ENCODE results near the gene GRIN3B. TPM values are rescaled to one million over a fixed set of nuclear protein-coding genes. Genes with fewer than 3 reads are reported as not detected.

GRIN3B gene
- total RNA-seq, 2 donors from 2014 or later, result not detected

Other genes starting within 250 kb of the GRIN3B start
- 100 to 1,000 TPM; 414 to 461 TPM for gene MISP, start 249.3 kb upstream of the GRIN3B start, total RNA-seq
- gene PTBP1, start 203.0 kb upstream of the GRIN3B start, total RNA-seq, result 100 to 1,000 TPM; 253 to 306 TPM
- not detected for gene PLPPR3, start 178.5 kb upstream of the GRIN3B start, total RNA-seq
- gene AZU1, start 172.6 kb upstream of the GRIN3B start, total RNA-seq, result not detected
- gene PRTN3, start 159.4 kb upstream of the GRIN3B start, total RNA-seq, result not detected
- gene ELANE, start 148.1 kb upstream of the GRIN3B start, total RNA-seq, result under 1 TPM in 1 of 2 donors, not detected in 1; 0.81 TPM
- gene CFD, start 140.8 kb upstream of the GRIN3B start, total RNA-seq, result 100 to 1,000 TPM in 1 of 2 donors, 10 to 100 TPM in 1; 57.0 to 136 TPM
- 10 to 100 TPM; 63.1 to 70.6 TPM for gene MED16, start 107.2 kb upstream of the GRIN3B start, total RNA-seq
- gene RNU6-9, start 106.9 kb upstream of the GRIN3B start, total RNA-seq, result not detected
- gene R3HDM4, start 87.2 kb upstream of the GRIN3B start, total RNA-seq, result 10 to 100 TPM; 54.6 to 66.4 TPM
- not detected for gene KISS1R, start 83.1 kb upstream of the GRIN3B start, total RNA-seq
- gene ARID3A, start 74.4 kb upstream of the GRIN3B start, total RNA-seq, result 10 to 100 TPM; 10.7 to 11.6 TPM
- 10 to 100 TPM; 21.5 to 28.1 TPM for gene WDR18, start 16.1 kb upstream of the GRIN3B start, total RNA-seq
- 100 to 1,000 TPM; 185 to 224 TPM for gene TMEM259, start 20.7 kb downstream of the GRIN3B start, total RNA-seq
- gene RNU6-2, start 21.1 kb downstream of the GRIN3B start, total RNA-seq, result not detected
- 100 to 1,000 TPM in 1 of 2 donors, 10 to 100 TPM in 1; 76.6 to 106 TPM for gene CNN2, start 26.2 kb downstream of the GRIN3B start, total RNA-seq
- gene ABCA7, start 39.7 kb downstream of the GRIN3B start, total RNA-seq, result 10 to 100 TPM; 23.3 to 35.1 TPM
- gene ARHGAP45, start 66.7 kb downstream of the GRIN3B start, total RNA-seq, result 10 to 100 TPM; 37.9 to 47.2 TPM
- 100 to 1,000 TPM; 116 to 141 TPM for gene POLR2E, start 95.0 kb downstream of the GRIN3B start, total RNA-seq
- gene GPX4, start 103.6 kb downstream of the GRIN3B start, total RNA-seq, result 100 to 1,000 TPM; 162 to 176 TPM
- 10 to 100 TPM; 58.6 to 71.9 TPM for gene SBNO2, start 173.8 kb downstream of the GRIN3B start, total RNA-seq
- gene STK11, start 205.4 kb downstream of the GRIN3B start, total RNA-seq, result 10 to 100 TPM; 71.8 to 91.8 TPM
- gene CBARP, start 237.6 kb downstream of the GRIN3B start, total RNA-seq, result under 1 TPM; 0.21 to 0.50 TPM
- gene ATP5F1D, start 241.3 kb downstream of the GRIN3B start, total RNA-seq, result 100 to 1,000 TPM; 341 to 530 TPM
- gene MIDN, start 248.2 kb downstream of the GRIN3B start, total RNA-seq, result 100 to 1,000 TPM; 202 to 276 TPM

Data from left colon (tissue), 2 donors.